ENCODE measurements around the gene RLN2. TPM values are rescaled to one million over a fixed set of nuclear protein-coding genes. Genes with fewer than 3 reads are reported as not detected.
"Not testable (repeated sequence)": the region's sequence is repeated elsewhere in the genome, so short reads cannot be mapped to it uniquely, and the experiment has no call there.

The RLN2 gene
- total RNA-seq, 2 donors from 2014 or later, result 2.3 to 2.5 TPM

DNA sequence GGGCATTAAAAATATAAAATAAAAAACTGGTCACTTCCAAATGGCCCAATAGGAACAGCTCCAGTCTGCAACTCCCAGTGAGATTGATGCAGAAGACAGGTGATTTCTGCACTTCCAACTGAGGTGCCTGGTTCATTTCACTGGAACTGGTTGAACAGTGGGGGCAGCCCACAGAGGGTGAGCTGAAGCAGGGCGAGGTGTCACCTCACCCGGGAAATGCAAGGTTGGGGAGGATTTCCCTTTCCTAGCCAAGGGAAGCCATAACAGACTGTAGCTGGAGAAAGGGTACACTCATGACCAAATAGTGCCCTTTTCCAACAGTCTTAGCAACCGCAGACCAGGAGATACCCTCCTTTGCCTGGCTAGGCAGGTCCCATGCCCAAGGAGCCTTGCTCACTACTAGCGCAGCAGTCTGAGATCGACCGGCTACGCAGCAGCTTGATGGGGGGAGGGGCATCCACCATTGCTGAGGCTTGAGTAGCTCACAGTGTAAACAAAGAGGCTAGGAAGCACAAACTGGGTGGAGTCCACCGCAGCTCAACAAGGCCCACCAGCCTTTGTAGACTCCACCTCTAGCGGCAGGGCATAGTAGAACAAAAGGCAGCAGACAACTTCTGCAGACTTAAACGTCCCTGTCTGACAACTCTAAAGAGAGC is 22.5 kb upstream of the RLN2 start:
- peak; percentile 7 for DNase-seq (ENCODE audit: low spot score)
- H3K4me3 ChIP-seq, result no peak overlapping the region
- intact Hi-C loops (cut with DNase I), result no loop called here
- no peak overlapping the region for H3K27ac ChIP-seq
- TF ChIP-seq POLR2A (IDR thresholded peaks at IDR 0.05) (no peak), POLR2AphosphoS5 (IDR thresholded peaks at IDR 0.05) (no peak)
- TF ChIP-seq, protein P1, sequence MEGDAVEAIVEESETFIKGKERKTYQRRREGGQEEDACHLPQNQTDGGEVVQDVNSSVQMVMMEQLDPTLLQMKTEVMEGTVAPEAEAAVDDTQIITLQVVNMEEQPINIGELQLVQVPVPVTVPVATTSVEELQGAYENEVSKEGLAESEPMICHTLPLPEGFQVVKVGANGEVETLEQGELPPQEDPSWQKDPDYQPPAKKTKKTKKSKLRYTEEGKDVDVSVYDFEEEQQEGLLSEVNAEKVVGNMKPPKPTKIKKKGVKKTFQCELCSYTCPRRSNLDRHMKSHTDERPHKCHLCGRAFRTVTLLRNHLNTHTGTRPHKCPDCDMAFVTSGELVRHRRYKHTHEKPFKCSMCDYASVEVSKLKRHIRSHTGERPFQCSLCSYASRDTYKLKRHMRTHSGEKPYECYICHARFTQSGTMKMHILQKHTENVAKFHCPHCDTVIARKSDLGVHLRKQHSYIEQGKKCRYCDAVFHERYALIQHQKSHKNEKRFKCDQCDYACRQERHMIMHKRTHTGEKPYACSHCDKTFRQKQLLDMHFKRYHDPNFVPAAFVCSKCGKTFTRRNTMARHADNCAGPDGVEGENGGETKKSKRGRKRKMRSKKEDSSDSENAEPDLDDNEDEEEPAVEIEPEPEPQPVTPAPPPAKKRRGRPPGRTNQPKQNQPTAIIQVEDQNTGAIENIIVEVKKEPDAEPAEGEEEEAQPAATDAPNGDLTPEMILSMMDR (IDR thresholded peaks at IDR 0.05), result no peak
- H3K27me3 ChIP-seq (replicated peaks; ENCODE audit: insufficient read depth), result no peaks in the 10 kb centered on the region
- H3K9me3 ChIP-seq, result no peaks in the 10 kb centered on the region
- no peaks in the 10 kb centered on the region for H3K4me1 ChIP-seq (replicated peaks)
- WGBS, result 44% methylated on average over 10 of the region's 10 CpGs
- H3K36me3 ChIP-seq, result no peaks in the 10 kb centered on the region

DNA sequence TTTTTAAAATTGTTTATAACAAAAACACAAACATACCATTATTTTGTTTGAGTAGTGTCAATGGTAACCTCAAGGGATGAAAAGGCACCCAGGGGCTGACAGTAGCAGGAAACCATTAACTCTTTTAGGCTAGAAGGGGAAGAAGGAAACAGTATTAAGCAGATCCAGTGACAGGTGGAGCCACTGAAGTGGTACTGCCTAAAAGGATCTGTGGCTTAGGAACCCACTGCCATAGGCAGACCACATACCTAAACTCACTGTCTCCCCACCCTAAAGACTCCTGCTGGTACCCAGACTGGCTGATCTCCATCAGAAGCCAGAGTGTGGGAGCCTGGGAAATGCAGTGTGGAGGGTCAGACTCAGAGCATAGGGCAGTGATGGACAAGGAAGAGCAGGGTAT is 21.7 kb upstream of the RLN2 start:
- H3K4me3 ChIP-seq, result no peak overlapping the region
- DNase-seq (ENCODE audit: low spot score), result no peak
- TF ChIP-seq POLR2A (IDR thresholded peaks at IDR 0.05), result no peak
- TF ChIP-seq, protein P1 (IDR thresholded peaks at IDR 0.05), result no peak
- no peak for TF ChIP-seq POLR2AphosphoS5 (IDR thresholded peaks at IDR 0.05)
- no peaks in the 10 kb centered on the region for H3K36me3 ChIP-seq
- no peaks in the 10 kb centered on the region for H3K9me3 ChIP-seq
- intact Hi-C loops (cut with DNase I), result no loop called here
- H3K27me3 ChIP-seq (replicated peaks; ENCODE audit: insufficient read depth), result no peaks in the 10 kb centered on the region
- H3K4me1 ChIP-seq (replicated peaks), result no peaks in the 10 kb centered on the region
- H3K27ac ChIP-seq, result no peak overlapping the region

DNA sequence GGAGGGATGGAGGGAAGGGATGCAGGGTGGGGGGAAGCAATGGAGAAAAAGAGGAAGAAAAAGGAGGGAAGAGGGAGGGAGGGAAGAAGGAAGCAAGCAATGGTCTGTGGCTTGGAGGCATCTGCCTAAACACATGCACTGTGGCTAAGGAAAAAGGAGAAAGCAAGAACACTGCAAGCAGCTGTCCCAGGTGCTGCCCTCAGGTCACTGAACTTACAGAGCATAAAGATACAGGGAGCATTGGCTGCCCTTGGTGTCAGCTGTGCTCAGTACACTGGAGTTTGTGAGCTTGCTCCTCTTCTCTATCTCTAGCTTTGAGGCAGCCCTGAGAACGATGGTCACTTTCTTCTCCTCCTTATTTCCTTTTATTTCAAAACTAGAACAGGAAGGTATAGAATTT is 17.1 kb upstream of the RLN2 start:
- WGBS, result 71% methylated on average over 1 of the region's 1 CpG
- DNase-seq (ENCODE audit: low spot score); H3K36me3 ChIP-seq; H3K4me1 ChIP-seq (replicated peaks); H3K4me3 ChIP-seq; H3K9me3 ChIP-seq; intact Hi-C loops (cut with DNase I); H3K27me3 ChIP-seq (replicated peaks; ENCODE audit: insufficient read depth); H3K27ac ChIP-seq: not testable (repeated sequence)

GRCh38 chr9:5321058-5321457 is 16.5 kb upstream of the RLN2 start:
- no peak for DNase-seq (ENCODE audit: low spot score)
- Histone ChIP-seq H3K4me1 (replicated peaks) (no peaks in the 10 kb centered on the region), H3K27ac (no peak overlapping the region), H3K27me3 (replicated peaks; ENCODE audit: insufficient read depth) (no peaks in the 10 kb centered on the region), H3K9me3 (no peaks in the 10 kb centered on the region), H3K4me3 (no peak overlapping the region), H3K36me3 (no peaks in the 10 kb centered on the region)
- intact Hi-C loops (cut with DNase I), result no loop called here
- TF ChIP-seq, protein P1 (IDR thresholded peaks at IDR 0.05), result peak in 1 of 4 experiments; percentile 9
- TF ChIP-seq POLR2AphosphoS5 (IDR thresholded peaks at IDR 0.05), result no peak
- whole genome bisulfite sequencing, result 37% methylated on average over 1 of the region's 1 CpG

- H3K27me3 ChIP-seq (replicated peaks; ENCODE audit: insufficient read depth); intact Hi-C loops (cut with DNase I): not testable (repeated sequence)
- 94% methylated on average over 1 of the region's 1 CpG for WGBS
Observed at GRCh38 chr9:5316406-5316805, 11.9 kb upstream of the RLN2 start.

DNA sequence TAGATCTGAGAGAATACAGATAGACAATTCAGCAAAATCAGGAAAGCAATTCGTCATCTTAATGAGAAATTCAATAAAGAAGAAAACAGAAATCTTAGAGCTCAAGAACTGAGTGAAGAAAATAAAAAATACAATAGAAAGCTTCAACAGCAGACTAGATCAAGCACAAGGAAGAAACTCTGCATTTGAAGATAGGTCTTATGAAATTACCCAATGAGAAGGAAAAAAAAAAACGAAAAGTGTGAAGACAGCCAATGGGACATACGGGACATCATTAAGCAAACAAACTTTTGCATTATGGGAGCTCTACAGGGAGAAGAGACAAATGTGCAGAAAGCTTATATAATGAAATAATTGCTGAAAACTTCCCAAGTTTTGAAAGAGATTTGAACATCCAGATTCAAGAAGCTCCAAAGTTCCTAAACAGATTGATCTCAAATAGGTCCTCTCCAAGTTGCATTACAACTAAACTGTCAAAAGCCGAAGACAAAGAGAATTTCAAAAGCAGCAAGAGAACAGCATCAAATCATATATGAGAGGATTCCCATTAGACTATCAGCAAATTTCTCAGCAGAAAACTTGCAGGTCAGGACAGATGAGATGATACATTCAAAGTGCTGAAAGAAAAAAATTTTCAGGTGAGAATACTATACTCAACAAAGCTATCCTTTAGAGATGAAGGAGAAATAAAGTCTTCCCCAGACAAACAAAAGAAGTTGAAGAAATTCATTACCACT is 10.8 kb upstream of the RLN2 start:
- DNase-seq (ENCODE audit: low spot score), result no peak
- Histone ChIP-seq H3K9me3 (no peaks in the 10 kb centered on the region), H3K4me3 (no peak overlapping the region), H3K36me3 (no peaks in the 10 kb centered on the region), H3K27ac (no peak overlapping the region), H3K4me1 (replicated peaks) (no peaks in the 10 kb centered on the region), H3K27me3 (replicated peaks; ENCODE audit: insufficient read depth) (no peaks in the 10 kb centered on the region)
- WGBS, result 70% methylated on average over 4 of the region's 4 CpGs
- intact Hi-C loops (cut with DNase I), result no loop called here
- TF ChIP-seq POLR2A (IDR thresholded peaks at IDR 0.05), result no peak
- TF ChIP-seq POLR2AphosphoS5 (IDR thresholded peaks at IDR 0.05), result no peak
- TF ChIP-seq, protein P1 (IDR thresholded peaks at IDR 0.05), result no peak

More at GRCh38 chr9:5316406-5316805, 11.9 kb upstream of the RLN2 start:
- H3K9me3 ChIP-seq; H3K36me3 ChIP-seq; DNase-seq (ENCODE audit: low spot score); H3K4me3 ChIP-seq; H3K4me1 ChIP-seq (replicated peaks); H3K27ac ChIP-seq: not testable (repeated sequence)

Data from prostate gland (tissue), 2 donors.